GM21717 (cell line): ENCODE measurements around the gene GMDS.

Experiments used
- ATAC-seq: cut with Tn5 transposase; IDR thresholded peaks from one replicate; pipeline ENCODE4 v1.9.1; 2021; ENCODE audit warnings: mild to moderate bottlenecking, moderate library complexity; ENCODE audit not compliant: unreplicated experiment

The GMDS gene

GRCh38 chr6:2209226-2209809 is 36.1 kb downstream of the GMDS start:
- ATAC-seq: peak; percentile 50

- no peak for ATAC-seq
These were observed 36.9 kb downstream of the GMDS start for GRCh38 chr6:2208468-2208867.

- no peak for ATAC-seq
These were observed 40.0 kb downstream of the GMDS start for GRCh38 chr6:2205396-2205795.

GRCh38 chr6:2204272-2204671 is 41.1 kb downstream of the GMDS start:
- no peak for ATAC-seq

- no peak for ATAC-seq
These were observed 42.1 kb downstream of the GMDS start for GRCh38 chr6:2203264-2203663.

DNA sequence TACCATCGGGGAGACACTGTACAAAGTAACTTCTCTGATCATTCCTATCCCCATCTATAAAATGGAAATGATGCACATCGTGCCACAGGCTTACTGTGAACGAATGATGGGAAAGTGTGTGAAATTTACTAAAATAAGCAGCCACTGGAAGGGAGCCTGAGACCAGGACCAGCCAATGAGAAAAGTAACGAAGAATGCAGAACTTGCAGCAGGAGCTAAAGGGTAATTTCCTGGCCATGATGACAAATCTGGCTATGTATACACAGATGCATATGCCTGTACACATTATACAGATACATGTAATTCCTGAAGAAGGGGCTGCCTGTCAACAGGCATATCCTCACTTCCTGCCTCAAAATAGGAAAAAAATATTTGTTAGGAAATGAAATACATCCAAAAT is 47.4 kb downstream of the GMDS start:
- ATAC-seq: no peak

GRCh38 chr6:2197177-2197671 is 48.2 kb downstream of the GMDS start:
- ATAC-seq: no peak

DNA sequence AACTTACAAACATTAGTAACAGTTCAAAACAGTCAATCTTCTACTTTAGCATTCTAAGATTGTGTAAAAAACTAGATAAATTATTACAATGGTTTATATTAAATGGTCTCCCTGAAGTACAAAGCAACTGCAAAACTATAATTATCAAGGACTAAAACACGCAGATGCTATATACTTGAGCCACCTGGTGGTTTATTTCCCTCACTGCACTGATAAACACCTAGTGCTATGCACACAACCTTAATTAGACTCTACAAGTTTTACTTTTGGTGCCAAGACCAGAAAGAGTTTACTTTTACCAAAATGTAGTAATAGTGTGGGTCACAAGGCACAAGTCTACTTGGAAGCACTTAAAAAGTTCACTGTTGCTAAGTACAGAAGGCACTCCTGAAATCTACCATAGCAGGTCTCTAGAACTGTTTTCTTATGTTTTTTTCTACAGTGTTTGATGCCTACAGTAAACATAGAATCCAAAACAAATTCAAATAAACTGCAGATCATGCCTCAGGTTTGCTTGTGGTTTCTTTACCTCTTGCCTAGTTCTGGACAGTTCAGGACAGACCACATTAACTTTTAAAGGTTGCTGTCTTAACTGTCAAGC is 49.2 kb downstream of the GMDS start:
- ATAC-seq: no peak

DNA sequence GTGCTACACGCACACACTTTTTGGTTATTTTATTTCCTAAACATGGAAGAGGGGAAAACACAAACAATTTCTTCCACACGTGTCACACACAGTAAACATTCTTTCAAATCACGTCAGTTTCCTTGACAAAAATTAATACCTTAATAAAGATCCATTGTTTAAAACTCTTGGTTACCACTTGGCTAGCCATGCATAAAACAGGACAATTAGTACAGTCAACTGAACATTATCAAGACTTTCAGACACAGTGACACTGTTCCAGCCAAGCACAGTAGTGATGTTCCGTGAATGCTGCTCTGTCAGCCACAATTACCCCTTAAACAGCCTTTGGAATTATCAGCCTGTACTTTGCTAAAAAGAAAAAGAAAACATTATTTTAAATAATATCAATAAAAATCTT is 50.8 kb downstream of the GMDS start:
- ATAC-seq: no peak

GRCh38 chr6:2193931-2194330 is 51.5 kb downstream of the GMDS start:
- no peak for ATAC-seq

- ATAC-seq: no peak
These were observed 52.4 kb downstream of the GMDS start for GRCh38 chr6:2192976-2193375.

DNA sequence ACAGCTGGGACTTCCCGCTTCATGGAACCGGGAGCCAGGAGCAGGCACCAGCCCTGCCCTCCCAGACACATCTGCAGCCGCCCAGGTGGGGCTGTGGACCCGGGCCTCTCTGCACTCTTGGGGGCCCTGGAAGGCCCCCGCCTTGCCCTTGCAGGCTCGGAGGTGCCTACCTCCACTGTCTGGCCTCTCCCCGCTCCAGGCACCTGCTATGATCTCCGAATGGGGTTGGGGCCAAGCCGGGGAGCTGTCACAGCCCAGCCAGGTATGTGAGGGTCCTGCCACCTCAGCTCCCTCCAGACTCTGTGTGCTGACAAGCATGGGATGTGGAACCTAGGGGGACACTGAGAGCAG is 54.0 kb downstream of the GMDS start:
- ATAC-seq: no peak

GRCh38 chr6:2190661-2191389 is 54.6 kb downstream of the GMDS start:
- no peak for ATAC-seq

- ATAC-seq: no peak
These were observed 56.5 kb downstream of the GMDS start for GRCh38 chr6:2188856-2189384.

GRCh38 chr6:2188397-2188796 is 57.0 kb downstream of the GMDS start:
- no peak for ATAC-seq

- no peak for ATAC-seq
These were observed 57.6 kb downstream of the GMDS start for GRCh38 chr6:2187826-2188225.

GRCh38 chr6:2186516-2186915 is 58.9 kb downstream of the GMDS start:
- peak; percentile 79 for ATAC-seq

DNA sequence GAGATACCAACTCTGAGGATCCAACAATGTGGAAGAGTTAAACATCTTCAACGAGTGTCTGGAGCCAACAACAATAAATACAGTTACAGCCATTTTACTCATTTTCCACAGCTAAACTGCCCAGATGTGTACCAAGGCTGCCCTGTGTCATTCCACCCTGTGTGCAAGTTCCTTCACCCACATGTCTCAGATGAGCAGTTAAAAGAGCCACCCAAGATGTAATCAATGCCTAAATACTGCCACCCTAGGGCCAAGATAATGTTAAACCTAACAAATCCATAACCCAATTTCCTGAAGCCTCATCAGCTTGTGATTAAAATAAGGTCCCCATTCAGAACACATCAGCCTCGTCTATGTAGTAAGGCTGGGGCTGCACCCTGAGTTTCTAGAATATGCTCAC is 59.9 kb downstream of the GMDS start:
- no peak for ATAC-seq

DNA sequence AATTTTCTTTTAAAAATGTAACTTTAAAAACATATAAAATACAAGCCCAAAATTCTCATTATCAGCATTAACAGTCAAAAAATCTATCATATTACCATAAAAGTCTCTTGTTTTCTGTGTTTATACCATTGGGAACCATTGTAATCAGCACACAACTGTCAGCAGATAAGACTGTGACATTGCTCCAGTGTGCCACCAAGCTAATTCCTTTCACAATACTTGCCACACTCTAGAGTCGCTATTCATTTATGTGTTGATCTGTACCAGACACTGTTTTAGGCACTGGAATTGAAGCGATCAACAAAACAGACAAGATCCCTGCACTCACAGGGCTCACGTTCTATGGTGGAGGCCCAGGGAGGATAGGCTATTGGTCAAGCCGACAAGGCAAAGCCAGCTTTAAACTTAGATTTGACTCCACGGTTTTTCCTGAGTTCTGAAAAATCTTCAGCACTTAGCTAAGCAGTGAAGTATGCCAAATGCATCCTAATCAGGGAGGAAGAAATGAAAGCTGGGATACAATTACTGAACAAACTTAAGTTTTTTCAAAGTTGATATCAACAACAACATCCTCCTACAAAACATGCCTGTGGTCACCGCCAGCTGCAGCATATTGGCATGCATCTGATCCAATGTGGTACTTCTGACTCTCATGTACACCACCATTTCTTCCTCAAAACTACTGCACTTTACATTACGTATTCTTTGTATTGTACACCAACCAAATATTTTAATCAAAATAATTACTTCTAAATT is 60.5 kb downstream of the GMDS start:
- no peak for ATAC-seq

GRCh38 chr6:2183752-2184151 is 61.7 kb downstream of the GMDS start:
- ATAC-seq: no peak

- no peak for ATAC-seq
These were observed 62.2 kb downstream of the GMDS start for GRCh38 chr6:2183246-2183645.
